Upper lobe of left lung (tissue), 4 donors: ENCODE data around the gene IL17D.

Source experiments
- EP300 ChIP-seq, 4 donors: sonication (generic); formaldehyde crosslinking; IDR thresholded peaks; one replicate each; pipeline ENCODE4 v1.5.1; 2017; ENCODE audit warnings: antibody characterized with exemption in 4 of 4, control low read depth in 2 of 4
- POLR2A ChIP-seq, 4 donors: fragments of 450-650 bp; IDR thresholded peaks; one replicate each; pipeline ENCODE4 v1.5.1; 2016 to 2017; ENCODE audit warnings: antibody characterized with exemption in 4 of 4, mild to moderate bottlenecking in 2 of 4
- POLR2AphosphoS5 ChIP-seq, 2 donors: sonication (generic); formaldehyde crosslinking; IDR thresholded peaks; one replicate each; pipeline ENCODE4 v1.5.1; 2017; ENCODE audit warnings: antibody characterized with exemption in 2 of 2
- TF ChIP-seq, protein P1 (sequence below), 6 experiments: fragments of 450-650 bp in 4 of 6; fragments of 200-600 bp in 2 of 6; sonication (generic) in 2 of 6; IDR thresholded peaks; one replicate each; pipeline ENCODE4 v1.5.1; 2016 to 2019; ENCODE audit warnings: antibody characterized with exemption in 6 of 6

DNA sequence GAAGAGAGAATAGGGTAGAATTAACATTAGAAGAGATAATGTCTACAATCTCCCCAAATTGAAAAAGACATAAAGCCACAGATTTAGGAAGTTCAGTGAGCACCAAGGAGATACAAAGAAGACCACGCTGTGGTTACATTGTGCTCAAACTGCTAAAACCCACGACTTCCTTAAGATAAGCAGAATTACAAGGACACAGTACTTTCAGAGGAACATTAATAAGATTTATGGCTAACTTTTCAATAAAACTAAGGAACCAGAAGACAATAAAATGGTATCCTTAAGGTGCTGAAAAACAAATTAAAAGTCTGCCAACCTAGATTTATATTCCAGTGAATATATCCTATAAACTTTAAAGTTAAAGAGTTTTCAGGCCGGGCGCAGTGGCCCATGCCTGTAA is 7.4 kb upstream of the IL17D start:
- TF ChIP-seq POLR2A (IDR thresholded peaks at IDR 0.05) (no peak), EP300 (IDR thresholded peaks at IDR 0.05) (no peak), POLR2AphosphoS5 (IDR thresholded peaks at IDR 0.05) (no peak)
- TF ChIP-seq, protein P1, sequence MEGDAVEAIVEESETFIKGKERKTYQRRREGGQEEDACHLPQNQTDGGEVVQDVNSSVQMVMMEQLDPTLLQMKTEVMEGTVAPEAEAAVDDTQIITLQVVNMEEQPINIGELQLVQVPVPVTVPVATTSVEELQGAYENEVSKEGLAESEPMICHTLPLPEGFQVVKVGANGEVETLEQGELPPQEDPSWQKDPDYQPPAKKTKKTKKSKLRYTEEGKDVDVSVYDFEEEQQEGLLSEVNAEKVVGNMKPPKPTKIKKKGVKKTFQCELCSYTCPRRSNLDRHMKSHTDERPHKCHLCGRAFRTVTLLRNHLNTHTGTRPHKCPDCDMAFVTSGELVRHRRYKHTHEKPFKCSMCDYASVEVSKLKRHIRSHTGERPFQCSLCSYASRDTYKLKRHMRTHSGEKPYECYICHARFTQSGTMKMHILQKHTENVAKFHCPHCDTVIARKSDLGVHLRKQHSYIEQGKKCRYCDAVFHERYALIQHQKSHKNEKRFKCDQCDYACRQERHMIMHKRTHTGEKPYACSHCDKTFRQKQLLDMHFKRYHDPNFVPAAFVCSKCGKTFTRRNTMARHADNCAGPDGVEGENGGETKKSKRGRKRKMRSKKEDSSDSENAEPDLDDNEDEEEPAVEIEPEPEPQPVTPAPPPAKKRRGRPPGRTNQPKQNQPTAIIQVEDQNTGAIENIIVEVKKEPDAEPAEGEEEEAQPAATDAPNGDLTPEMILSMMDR (IDR thresholded peaks at IDR 0.05): no peak
